ENCODE data around the gene PTPRT. TPM values are rescaled to one million over a fixed set of nuclear protein-coding genes. Genes with fewer than 3 reads are reported as not detected.
A peak's percentile ranks its signal among the peaks of the same experiment; 100 is the strongest.

PTPRT gene
- total RNA-seq, 6 donors from 2014 or later, result 0.20 to 7.1 (median 3.8) TPM

DNA sequence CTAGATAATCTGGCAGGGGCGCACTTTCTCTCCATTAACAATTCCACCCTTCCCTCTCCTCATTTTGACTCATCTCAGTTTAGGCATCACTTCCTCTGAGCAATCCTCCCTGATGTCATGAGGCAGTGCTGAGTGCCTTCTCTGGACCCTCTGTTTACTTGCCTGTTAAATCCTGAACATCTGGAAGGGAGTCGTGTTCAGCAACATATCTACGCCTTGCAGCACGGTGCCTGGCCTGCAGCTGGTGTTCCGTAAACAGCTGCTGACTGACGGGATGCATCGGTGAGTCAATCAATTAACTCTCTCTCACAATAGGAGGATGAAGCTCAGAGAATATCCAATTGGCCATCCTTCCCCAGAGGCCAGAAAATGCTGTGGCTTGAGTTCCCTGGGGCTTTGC lies 613.5 kb downstream of the PTPRT start:
- H3K4me3 ChIP-seq, result no peak overlapping the region
- TF ChIP-seq EP300 (IDR thresholded peaks at IDR 0.05) (no peak), POLR2AphosphoS5 (IDR thresholded peaks at IDR 0.05) (no peak), POLR2A (IDR thresholded peaks at IDR 0.05) (no peak)
- TF ChIP-seq, protein P1, sequence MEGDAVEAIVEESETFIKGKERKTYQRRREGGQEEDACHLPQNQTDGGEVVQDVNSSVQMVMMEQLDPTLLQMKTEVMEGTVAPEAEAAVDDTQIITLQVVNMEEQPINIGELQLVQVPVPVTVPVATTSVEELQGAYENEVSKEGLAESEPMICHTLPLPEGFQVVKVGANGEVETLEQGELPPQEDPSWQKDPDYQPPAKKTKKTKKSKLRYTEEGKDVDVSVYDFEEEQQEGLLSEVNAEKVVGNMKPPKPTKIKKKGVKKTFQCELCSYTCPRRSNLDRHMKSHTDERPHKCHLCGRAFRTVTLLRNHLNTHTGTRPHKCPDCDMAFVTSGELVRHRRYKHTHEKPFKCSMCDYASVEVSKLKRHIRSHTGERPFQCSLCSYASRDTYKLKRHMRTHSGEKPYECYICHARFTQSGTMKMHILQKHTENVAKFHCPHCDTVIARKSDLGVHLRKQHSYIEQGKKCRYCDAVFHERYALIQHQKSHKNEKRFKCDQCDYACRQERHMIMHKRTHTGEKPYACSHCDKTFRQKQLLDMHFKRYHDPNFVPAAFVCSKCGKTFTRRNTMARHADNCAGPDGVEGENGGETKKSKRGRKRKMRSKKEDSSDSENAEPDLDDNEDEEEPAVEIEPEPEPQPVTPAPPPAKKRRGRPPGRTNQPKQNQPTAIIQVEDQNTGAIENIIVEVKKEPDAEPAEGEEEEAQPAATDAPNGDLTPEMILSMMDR (IDR thresholded peaks at IDR 0.05), result no peak
- H3K4me1 ChIP-seq, result no peaks in the 10 kb centered on the region
- no peaks in the 10 kb centered on the region for H3K9me3 ChIP-seq
- H3K36me3 ChIP-seq, result no peaks in the 10 kb centered on the region
- ATAC-seq (ENCODE audit: low FRiP score in 2 of 2), result no peak
- peak in 1 of 2 donors; percentile 9 for DNase-seq
- WGBS, 2 donors, result 62 to 63% methylated on average over 7 of the region's 7 CpGs
- no peaks in the 10 kb centered on the region for H3K27me3 ChIP-seq
- H3K27ac ChIP-seq, result no peak overlapping the region

DNA sequence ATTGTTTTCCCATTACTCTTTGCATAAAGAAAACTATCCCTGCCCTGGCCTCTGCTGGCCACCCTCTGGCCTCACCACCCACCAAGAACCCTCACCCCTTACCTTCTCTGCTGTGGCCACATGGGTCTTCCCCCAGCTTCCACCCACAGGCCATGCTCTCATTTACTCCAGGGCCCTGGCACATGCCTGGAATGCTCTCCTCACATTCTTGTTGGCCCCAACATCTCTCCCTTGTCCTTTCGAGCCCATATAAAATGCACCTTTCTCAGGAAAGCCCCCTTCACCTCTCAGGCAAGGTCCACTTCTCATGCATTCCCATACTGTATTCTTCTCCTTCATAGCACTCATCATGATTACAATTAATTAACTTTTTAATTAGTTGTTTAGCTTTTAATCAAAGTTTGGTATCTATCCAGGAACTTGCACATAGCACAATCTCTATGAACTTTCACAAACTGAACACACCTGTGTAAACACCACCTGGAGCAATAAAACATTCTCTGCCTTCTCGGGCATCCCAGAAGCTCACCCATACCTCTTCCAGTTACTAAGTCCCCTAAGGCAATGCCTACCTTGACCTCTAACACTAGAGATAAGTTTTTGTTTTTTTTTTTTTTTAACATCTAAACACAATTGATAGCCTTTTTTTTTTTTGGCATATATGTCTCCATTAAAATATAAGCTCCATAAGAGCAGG lies 617.2 kb downstream of the PTPRT start:
- ATAC-seq (ENCODE audit: low FRiP score in 2 of 2), result no peak
- Histone ChIP-seq H3K4me1 (no peaks in the 10 kb centered on the region), H3K27me3 (no peaks in the 10 kb centered on the region), H3K4me3 (no peak overlapping the region), H3K9me3 (no peaks in the 10 kb centered on the region), H3K27ac (no peak overlapping the region), H3K36me3 (no peaks in the 10 kb centered on the region)
- TF ChIP-seq EP300 (IDR thresholded peaks at IDR 0.05) (no peak), POLR2A (IDR thresholded peaks at IDR 0.05) (no peak), POLR2AphosphoS5 (IDR thresholded peaks at IDR 0.05) (no peak)
- TF ChIP-seq, protein P1 (IDR thresholded peaks at IDR 0.05), result no peak
- DNase-seq, result no peak
- WGBS, 2 donors, result 63 to 76% methylated on average over 2 of the region's 2 CpGs

DNA sequence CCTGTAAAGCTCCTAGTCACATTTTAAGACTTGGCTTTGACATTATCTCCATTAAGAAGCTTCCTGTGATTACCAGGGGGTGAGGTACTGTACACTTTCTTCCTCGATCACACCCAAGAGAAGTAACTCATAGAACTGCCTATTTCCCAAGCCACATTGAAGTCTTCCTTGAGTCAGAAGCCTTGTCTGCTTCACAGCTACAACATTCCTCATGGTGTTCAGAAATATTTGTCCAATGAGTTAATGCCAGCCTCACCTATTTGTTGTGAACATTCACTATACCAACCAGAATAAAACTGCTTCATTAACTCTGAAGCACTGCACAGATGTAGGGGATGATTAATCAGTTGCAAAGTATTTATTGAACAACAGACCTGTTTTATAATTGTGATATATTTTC lies 622.3 kb downstream of the PTPRT start:
- H3K27me3 ChIP-seq, result no peaks in the 10 kb centered on the region
- no peaks in the 10 kb centered on the region for H3K9me3 ChIP-seq
- ATAC-seq (ENCODE audit: low FRiP score in 2 of 2) (no peak), DNase-seq (no peak)
- no peaks in the 10 kb centered on the region for H3K4me1 ChIP-seq
- no peaks in the 10 kb centered on the region for H3K36me3 ChIP-seq
- H3K4me3 ChIP-seq, result no peak overlapping the region
- TF ChIP-seq EP300 (IDR thresholded peaks at IDR 0.05) (no peak), POLR2A (IDR thresholded peaks at IDR 0.05) (no peak), POLR2AphosphoS5 (IDR thresholded peaks at IDR 0.05) (no peak)
- TF ChIP-seq, protein P1 (IDR thresholded peaks at IDR 0.05), result no peak
- 71 to 79% methylated on average over 1 of the region's 1 CpG for WGBS, 2 donors
- H3K27ac ChIP-seq, result no peak overlapping the region

DNA sequence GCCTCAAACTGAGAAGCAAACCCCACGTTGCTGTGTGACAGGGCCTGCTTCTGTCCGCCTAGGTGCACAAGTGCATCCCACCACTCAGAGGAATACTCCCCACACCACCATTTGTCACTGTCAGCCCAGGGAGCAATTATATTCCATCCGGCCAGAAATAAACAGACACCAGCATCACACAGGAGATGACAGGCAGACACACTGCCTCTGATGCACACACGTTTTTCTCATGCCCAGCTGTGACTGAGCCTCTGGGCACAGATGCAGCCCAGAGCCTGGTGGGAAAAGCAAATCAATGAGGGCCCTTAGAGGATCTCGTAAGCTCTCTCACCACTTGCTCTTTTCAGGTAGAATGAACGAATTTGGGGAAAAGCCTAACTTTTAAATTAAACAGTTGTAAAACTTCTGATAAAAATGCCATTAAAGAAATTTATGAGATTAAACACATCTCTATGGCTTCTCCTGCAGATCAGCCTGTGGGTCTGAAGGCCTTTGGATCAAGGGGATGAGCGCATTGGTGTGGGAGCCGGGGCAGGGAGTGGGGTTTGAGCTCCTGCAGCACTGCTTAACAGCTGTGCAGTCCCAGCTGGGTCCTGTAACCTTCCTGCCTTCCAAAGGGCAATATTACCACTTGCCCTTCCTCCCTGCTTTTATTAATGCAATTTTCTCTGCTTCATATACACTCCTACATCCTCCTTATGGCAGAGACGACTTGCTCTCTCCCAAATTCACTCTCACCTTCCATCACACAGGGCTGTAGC lies 624.3 kb downstream of the PTPRT start:
- Histone ChIP-seq H3K27me3 (no peaks in the 10 kb centered on the region), H3K4me3 (no peak overlapping the region), H3K36me3 (no peaks in the 10 kb centered on the region), H3K9me3 (no peaks in the 10 kb centered on the region), H3K4me1 (no peaks in the 10 kb centered on the region), H3K27ac (no peak overlapping the region)
- DNase-seq (no peak), ATAC-seq (ENCODE audit: low FRiP score in 2 of 2) (no peak)
- WGBS, 2 donors, result 62 to 67% methylated on average over 7 to 9 of the region's 9 CpGs
- TF ChIP-seq, protein P1 (IDR thresholded peaks at IDR 0.05), result no peak
- TF ChIP-seq EP300 (IDR thresholded peaks at IDR 0.05) (no peak), POLR2A (IDR thresholded peaks at IDR 0.05) (no peak), POLR2AphosphoS5 (IDR thresholded peaks at IDR 0.05) (no peak)
